SK-N-SH treated with all-trans-retinoic acid at 6 μM for 48 hours (cell line): ENCODE results near the gene LY9.

Source experiments
- ARNTL ChIP-seq: fragments of 450-650 bp; formaldehyde crosslinking; IDR thresholded peaks from 2 replicates; pipeline ENCODE4 v1.5.0; 2020; ENCODE audit warnings: low read depth, mild to moderate bottlenecking, moderate library complexity, borderline replicate concordance
- BACH2 ChIP-seq: fragments of 250-450 bp; sonication (Bioruptor Pico); IDR thresholded peaks from 2 replicates; pipeline ENCODE4 v1.9.0; 2021; ENCODE audit warnings: mild to moderate bottlenecking, borderline replicate concordance
- CREB5 ChIP-seq: fragments of 250-450 bp; sonication (Bioruptor Pico); IDR thresholded peaks from 2 replicates; pipeline ENCODE4 v1.5.1; 2020; ENCODE audit warnings: low read depth, mild to moderate bottlenecking, moderate library complexity
- CSDC2 ChIP-seq: fragments of 250-450 bp; sonication (Bioruptor Pico); IDR thresholded peaks from 2 replicates; pipeline ENCODE4 v1.5.0; 2020; ENCODE audit warnings: mild to moderate bottlenecking, moderate library complexity
- CSRNP3 ChIP-seq: fragments of 250-450 bp; sonication (Bioruptor Pico); IDR thresholded peaks from 2 replicates; pipeline ENCODE4 v1.5.1; 2021; ENCODE audit warnings: mild to moderate bottlenecking, moderate library complexity
- OSR1 ChIP-seq: fragments of 250-450 bp; sonication (Bioruptor Pico); IDR thresholded peaks from 2 replicates; pipeline ENCODE4 v1.8.0; 2022; ENCODE audit warnings: moderate library complexity, mild to moderate bottlenecking, inconsistent platforms
- PATZ1 ChIP-seq: fragments of 250-450 bp; sonication (Bioruptor Pico); IDR thresholded peaks from 2 replicates; pipeline ENCODE4 v1.8.0; 2020; ENCODE audit warnings: mild to moderate bottlenecking, moderate library complexity, borderline replicate concordance
- PPARA ChIP-seq: fragments of 250-450 bp; sonication (Bioruptor Pico); IDR thresholded peaks from 2 replicates; pipeline ENCODE4 v1.5.0; 2020; ENCODE audit warnings: mild to moderate bottlenecking, borderline replicate concordance
- RARB ChIP-seq: fragments of 250-450 bp; sonication (Bioruptor Pico); IDR thresholded peaks from 2 replicates; pipeline ENCODE4 v1.8.0; 2021; ENCODE audit warnings: mild to moderate bottlenecking, moderate library complexity
- TSHZ2 ChIP-seq: fragments of 250-450 bp; sonication (Bioruptor Pico); IDR thresholded peaks from 2 replicates; pipeline ENCODE4 v1.5.0; 2020; ENCODE audit warnings: mild to moderate bottlenecking, moderate library complexity
- ZFP30 ChIP-seq: fragments of 450-650 bp; formaldehyde crosslinking; IDR thresholded peaks from 2 replicates; pipeline ENCODE4 v1.5.0; 2022; ENCODE audit warnings: mild to moderate bottlenecking, moderate library complexity
- ZNF565 ChIP-seq: fragments of 450-650 bp; formaldehyde crosslinking; conservative IDR thresholded peaks from 2 replicates; pipeline ENCODE4 v1.5.0; 2020; ENCODE audit warnings: low read depth, mild to moderate bottlenecking, moderate library complexity
- ZNF8 ChIP-seq: fragments of 450-650 bp; formaldehyde crosslinking; IDR thresholded peaks from 2 replicates; pipeline ENCODE4 v1.5.0; 2020; ENCODE audit warnings: mild to moderate bottlenecking, moderate library complexity

GRCh38 chr1:160823296-160823695 lies 27.3 kb downstream of the LY9 start:
- TF ChIP-seq RARB (CRISPR knock-in tag) (no peak), CSDC2 (no peak), CSRNP3 (CRISPR knock-in tag) (no peak), PATZ1 (CRISPR knock-in tag) (no peak), ARNTL (no peak), ZNF8 (CRISPR knock-in tag) (no peak), BACH2 (CRISPR knock-in tag) (no peak), ZNF565 (no peak), CREB5 (no peak), TSHZ2 (CRISPR knock-in tag) (no peak), ZFP30 (CRISPR knock-in tag) (no peak), OSR1 (CRISPR knock-in tag) (no peak), PPARA (no peak)
